Neural crest cell (in vitro differentiated cells): ENCODE measurements around the gene SCNM1. TPM values are rescaled to one million over a fixed set of nuclear protein-coding genes. Genes with fewer than 3 reads are reported as not detected.

Experiments
- DNase-seq: peaks from one replicate; pipeline ENCODE4 v3.0.0; 2021; ENCODE audit warnings: low read depth, mixed read lengths, low spot score
- H3K27ac Mint-ChIP-seq: one replicate; pipeline ENCODE4 v1.8.0; 2021; ENCODE audit warnings: mild to moderate bottlenecking, mixed read lengths; ENCODE audit not compliant: unreplicated experiment
- H3K27me3 Mint-ChIP-seq: 2 replicates; pipeline ENCODE4 v1.8.0; 2021; ENCODE audit warnings: low read depth, mild to moderate bottlenecking, mixed read lengths
- H3K36me3 Mint-ChIP-seq: 2 replicates; pipeline ENCODE4 v1.8.0; 2021; ENCODE audit warnings: low read depth, mild to moderate bottlenecking, mixed read lengths
- H3K4me1 Mint-ChIP-seq: 2 replicates; pipeline ENCODE4 v1.8.0; 2021; ENCODE audit warnings: mixed read lengths
- H3K4me3 Mint-ChIP-seq: one replicate; pipeline ENCODE4 v1.8.0; 2021; ENCODE audit warnings: mild to moderate bottlenecking, mixed read lengths
- H3K9me3 Mint-ChIP-seq: 2 replicates; pipeline ENCODE4 v1.8.0; 2021; ENCODE audit warnings: mixed read lengths
- total RNA-seq: library from RNA; stranded (reverse); gene quantifications from 2 replicates; pipeline ENCODE4 v1.2.1, GENCODE V29; 2021
- TF ChIP-seq, protein P1 (sequence below): fragments of 200-600 bp; sonication (generic); conservative IDR thresholded peaks from 2 replicates; pipeline ENCODE4 v1.5.0; 2021; ENCODE audit warnings: antibody characterized with exemption, mild to moderate bottlenecking

SCNM1 gene
- total RNA-seq, 1 donor from 2014 or later = 48.7 TPM

DNA sequence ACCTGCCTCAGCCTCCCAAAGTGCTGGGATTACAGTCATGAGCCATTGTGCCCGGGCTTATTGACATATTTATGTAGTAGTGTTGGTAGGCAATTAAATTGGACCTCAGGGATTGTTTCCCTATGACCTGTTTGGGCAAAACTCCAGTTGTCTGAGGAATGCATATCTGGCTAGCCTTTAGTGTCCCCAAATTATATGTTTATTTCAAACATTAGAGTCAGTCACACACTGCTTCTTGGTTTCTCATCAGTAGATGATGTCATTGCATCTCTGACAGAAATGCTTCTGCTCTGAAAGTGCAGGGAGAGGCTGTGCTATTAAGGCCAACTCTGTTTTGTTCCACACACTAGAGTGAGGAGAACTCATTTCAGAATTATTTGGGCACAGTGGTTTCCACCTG, 44.9 kb downstream of the SCNM1 start:
- Mint-ChIP-seq H3K4me1 (peaks cover 5% of the 10 kb centered on the region), H3K36me3 (peaks cover 4% of the 10 kb centered on the region), H3K9me3 (no peaks in the 10 kb centered on the region), H3K27me3 (no peaks in the 10 kb centered on the region), H3K4me3 (no peak overlapping the region), H3K27ac (no peak overlapping the region)
- no peak for DNase-seq
- TF ChIP-seq, protein P1, sequence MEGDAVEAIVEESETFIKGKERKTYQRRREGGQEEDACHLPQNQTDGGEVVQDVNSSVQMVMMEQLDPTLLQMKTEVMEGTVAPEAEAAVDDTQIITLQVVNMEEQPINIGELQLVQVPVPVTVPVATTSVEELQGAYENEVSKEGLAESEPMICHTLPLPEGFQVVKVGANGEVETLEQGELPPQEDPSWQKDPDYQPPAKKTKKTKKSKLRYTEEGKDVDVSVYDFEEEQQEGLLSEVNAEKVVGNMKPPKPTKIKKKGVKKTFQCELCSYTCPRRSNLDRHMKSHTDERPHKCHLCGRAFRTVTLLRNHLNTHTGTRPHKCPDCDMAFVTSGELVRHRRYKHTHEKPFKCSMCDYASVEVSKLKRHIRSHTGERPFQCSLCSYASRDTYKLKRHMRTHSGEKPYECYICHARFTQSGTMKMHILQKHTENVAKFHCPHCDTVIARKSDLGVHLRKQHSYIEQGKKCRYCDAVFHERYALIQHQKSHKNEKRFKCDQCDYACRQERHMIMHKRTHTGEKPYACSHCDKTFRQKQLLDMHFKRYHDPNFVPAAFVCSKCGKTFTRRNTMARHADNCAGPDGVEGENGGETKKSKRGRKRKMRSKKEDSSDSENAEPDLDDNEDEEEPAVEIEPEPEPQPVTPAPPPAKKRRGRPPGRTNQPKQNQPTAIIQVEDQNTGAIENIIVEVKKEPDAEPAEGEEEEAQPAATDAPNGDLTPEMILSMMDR = no peak

DNA sequence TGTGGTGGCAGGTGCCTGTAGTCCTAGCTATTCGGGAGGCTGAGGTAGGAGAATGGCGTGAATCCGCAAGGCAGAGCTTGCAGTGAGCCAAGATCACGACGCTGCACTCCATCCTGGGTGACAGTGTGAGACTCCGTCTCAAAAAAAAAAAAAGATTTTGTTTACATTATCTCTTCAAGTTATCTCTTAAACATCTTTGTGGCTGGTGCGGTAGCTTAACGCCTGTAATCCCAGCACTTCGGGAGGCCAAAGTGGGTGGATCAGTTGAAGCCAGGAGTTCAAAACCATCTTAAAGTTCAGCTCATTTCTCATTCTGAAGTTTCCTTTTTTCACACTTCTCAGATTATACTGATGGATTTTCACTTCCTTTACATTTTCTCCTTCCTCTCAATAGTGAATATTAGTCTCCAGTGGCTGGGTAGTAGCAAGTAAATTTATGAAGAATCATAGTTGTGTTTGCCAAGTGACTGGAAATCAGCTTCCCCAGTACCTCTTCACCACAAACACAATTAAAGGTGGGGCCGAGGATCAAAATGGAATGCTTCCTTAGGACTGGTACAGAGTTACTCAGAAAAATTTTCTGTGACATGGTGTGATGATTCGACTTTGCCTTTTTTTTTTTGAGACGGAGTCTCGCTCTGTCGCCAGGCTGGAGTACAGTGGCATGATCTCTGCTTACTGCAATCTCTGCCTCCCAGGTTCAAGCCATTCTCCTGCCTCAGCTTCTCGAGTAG, 46.2 kb downstream of the SCNM1 start:
- H3K36me3 Mint-ChIP-seq = peaks cover 3% of the 10 kb centered on the region
- TF ChIP-seq, protein P1 = no peak
- no peak overlapping the region for H3K27ac Mint-ChIP-seq
- H3K9me3 Mint-ChIP-seq = no peaks in the 10 kb centered on the region
- no peak for DNase-seq
- H3K4me1 Mint-ChIP-seq = peaks cover 5% of the 10 kb centered on the region
- H3K27me3 Mint-ChIP-seq = no peaks in the 10 kb centered on the region
- H3K4me3 Mint-ChIP-seq = no peak overlapping the region

DNA sequence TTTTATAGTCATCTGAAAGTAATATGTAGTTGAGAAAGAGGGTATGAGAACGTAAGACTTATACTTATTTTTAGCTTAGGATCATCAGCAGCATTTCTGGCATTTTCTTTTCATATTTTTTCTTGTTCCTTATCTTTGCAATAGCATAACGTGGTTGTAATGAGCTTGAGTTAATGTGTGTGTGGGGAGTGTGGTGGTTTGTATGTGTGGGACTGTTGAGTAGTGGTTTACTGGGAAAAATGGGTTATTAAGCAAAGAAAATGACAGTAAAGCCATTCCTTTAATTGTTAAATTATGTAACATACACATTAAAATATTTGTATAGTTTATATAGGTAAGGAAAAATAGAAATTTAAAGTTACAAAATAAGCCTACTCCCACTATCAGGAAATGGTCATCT, 47.6 kb downstream of the SCNM1 start:
- TF ChIP-seq, protein P1 = no peak
- H3K4me1 Mint-ChIP-seq = peaks cover 5% of the 10 kb centered on the region
- H3K36me3 Mint-ChIP-seq = peaks cover 3% of the 10 kb centered on the region
- no peaks in the 10 kb centered on the region for H3K27me3 Mint-ChIP-seq
- DNase-seq = no peak
- H3K27ac Mint-ChIP-seq = no peak overlapping the region
- H3K9me3 Mint-ChIP-seq = no peaks in the 10 kb centered on the region
- no peak overlapping the region for H3K4me3 Mint-ChIP-seq

Other genes with a start within 250 kb of the SCNM1 start
- 77.9 and 81.6 TPM in 2 replicates for gene SETDB1, start 239.8 kb upstream of the SCNM1 start, total RNA-seq
- 149 and 156 TPM in 2 replicates for gene CERS2, start 191.3 kb upstream of the SCNM1 start, total RNA-seq
- gene ANXA9, start 183.9 kb upstream of the SCNM1 start, total RNA-seq = not detected in 2 replicates
- 19.2 and 19.6 TPM in 2 replicates for gene MINDY1, start 159.2 kb upstream of the SCNM1 start, total RNA-seq
- 16.6 and 22.5 TPM in 2 replicates for gene PRUNE1, start 157.7 kb upstream of the SCNM1 start, total RNA-seq
- 0.79 and 1.1 TPM in 2 replicates for gene BNIPL, start 129.6 kb upstream of the SCNM1 start, total RNA-seq
- gene C1orf56, start 118.4 kb upstream of the SCNM1 start, total RNA-seq = 6.3 and 8.0 TPM in 2 replicates
- 111 and 115 TPM in 2 replicates for gene CDC42SE1, start 106.5 kb upstream of the SCNM1 start, total RNA-seq
- 63.9 and 66.1 TPM in 2 replicates for gene MLLT11, start 105.7 kb upstream of the SCNM1 start, total RNA-seq
- gene GABPB2, start 95.4 kb upstream of the SCNM1 start, total RNA-seq = 6.1 and 7.8 TPM in 2 replicates
- gene SEMA6C, start 19.5 kb upstream of the SCNM1 start, total RNA-seq = 30.7 and 33.7 TPM in 2 replicates
- gene TNFAIP8L2, start 9.5 kb upstream of the SCNM1 start, total RNA-seq = not detected in 2 replicates
- gene LYSMD1, start 242 bp upstream of the SCNM1 start, total RNA-seq = 11.2 and 11.9 TPM in 2 replicates
- gene TMOD4, start 9.8 kb downstream of the SCNM1 start, total RNA-seq = 1.6 and 2.7 TPM in 2 replicates
- 134 and 135 TPM in 2 replicates for gene VPS72, start 24.1 kb downstream of the SCNM1 start, total RNA-seq
- gene PIP5K1A, start 32.4 kb downstream of the SCNM1 start, total RNA-seq = 88.7 and 96.2 TPM in 2 replicates
- 209 and 214 TPM in 2 replicates for gene PSMD4, start 88.6 kb downstream of the SCNM1 start, total RNA-seq
- gene ZNF687, start 116.2 kb downstream of the SCNM1 start, total RNA-seq = 34.9 and 39.9 TPM in 2 replicates
- 46.3 and 52.0 TPM in 2 replicates for gene PI4KB, start 161.3 kb downstream of the SCNM1 start, total RNA-seq
- 71.3 and 73.5 TPM in 2 replicates for gene RFX5, start 181.1 kb downstream of the SCNM1 start, total RNA-seq
- gene SELENBP1, start 206.6 kb downstream of the SCNM1 start, total RNA-seq = 35.9 and 36.2 TPM in 2 replicates
- 278 and 279 TPM in 2 replicates for gene PSMB4, start 233.4 kb downstream of the SCNM1 start, total RNA-seq